GM18867 (cell line): ENCODE results near the gene PODXL.

Source experiments
- ATAC-seq: cut with Tn5 transposase; IDR thresholded peaks from one replicate; pipeline ENCODE4 v1.9.1; 2021; ENCODE audit warnings: mild to moderate bottlenecking, moderate library complexity; ENCODE audit not compliant: unreplicated experiment

The PODXL gene

GRCh38 chr7:131568510-131568909 is 12.1 kb upstream of the PODXL start:
- no peak for ATAC-seq

GRCh38 chr7:131564640-131565039 is 8.2 kb upstream of the PODXL start:
- no peak for ATAC-seq

DNA sequence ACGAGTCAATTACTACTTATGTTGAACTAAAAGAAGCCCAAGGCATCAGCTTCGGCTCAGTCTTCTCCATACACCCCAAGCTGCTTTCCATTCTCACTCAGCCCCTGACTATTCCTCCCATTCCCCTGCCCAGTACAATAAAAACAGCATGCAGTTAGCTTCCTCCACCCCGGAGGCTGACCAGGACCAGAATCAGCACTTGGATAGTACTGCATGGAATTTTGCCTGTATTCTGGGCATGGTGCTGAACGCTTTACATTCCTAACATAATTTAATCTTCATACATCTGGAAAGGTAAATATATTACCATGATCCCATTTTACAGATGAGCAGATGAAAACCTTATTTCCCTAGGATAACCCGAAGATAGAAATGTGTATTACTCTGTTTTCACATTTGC is 7.5 kb upstream of the PODXL start:
- ATAC-seq = no peak

DNA sequence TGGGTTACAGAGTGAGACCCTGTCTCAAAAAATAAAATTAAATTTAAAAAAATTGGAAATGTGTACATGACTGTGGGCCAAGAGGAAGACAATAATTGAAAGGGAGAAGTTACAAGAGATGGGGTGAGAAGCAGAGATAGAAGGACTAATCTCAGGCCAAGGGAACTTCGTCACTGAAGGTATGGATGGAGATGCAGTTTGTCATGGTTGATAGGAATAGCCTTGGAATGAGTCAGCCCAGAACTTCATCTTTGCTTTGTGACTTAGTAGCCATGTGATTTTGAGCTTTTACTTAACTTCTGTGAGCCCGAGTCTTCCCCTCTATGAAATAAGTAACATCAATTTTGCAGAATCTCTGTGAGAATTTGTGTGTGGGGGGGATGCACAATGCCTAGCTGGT is 6.5 kb upstream of the PODXL start:
- ATAC-seq = no peak

DNA sequence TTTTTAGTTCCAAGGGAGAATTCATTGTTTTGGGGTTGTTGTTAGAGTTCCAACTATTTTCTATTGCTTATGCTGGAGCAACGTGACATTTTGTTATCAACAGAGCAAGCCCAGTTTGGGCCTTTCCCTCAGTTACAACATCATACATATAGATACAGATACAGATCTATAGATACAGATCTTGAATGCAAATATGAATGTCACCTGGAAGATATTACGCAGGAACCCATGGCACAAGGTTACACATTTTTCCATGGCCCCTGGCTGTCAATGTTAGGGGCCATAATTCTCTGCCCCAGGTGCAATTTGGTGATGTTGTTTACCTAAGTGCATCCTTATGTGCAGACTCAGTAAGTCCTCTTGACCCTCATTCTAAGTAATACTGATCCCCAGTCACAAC is 3.6 kb upstream of the PODXL start:
- no peak for ATAC-seq

GRCh38 chr7:131557652-131558385 is 1.4 kb upstream of the PODXL start:
- ATAC-seq = no peak

- no peak for ATAC-seq
Observed at GRCh38 chr7:131556909-131557651, 652 bp upstream of the PODXL start.

DNA sequence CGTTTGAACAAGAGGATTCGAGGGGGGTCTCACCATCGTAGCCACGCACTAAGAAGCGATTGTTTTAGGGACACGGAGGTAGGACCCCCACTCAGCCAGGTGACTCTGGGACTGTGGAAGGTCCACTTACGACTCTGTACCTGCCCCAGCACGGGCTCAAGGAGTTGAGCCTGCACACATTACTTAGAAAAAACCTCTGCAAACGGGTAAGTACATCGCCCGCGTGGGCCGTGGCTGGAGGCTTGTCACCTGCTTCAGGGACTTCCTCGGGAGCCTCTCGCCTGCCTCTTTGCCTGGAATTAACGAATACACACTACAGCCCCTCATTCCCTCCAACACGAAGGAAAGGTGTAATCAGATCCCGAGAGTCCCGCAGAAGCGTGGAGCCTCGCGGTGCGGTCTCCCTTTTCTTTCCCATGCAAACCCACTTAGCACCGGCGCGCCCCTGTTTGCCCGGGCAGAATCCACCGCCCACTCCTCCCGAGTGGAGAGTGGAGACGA is 826 bp downstream of the PODXL start:
- no peak for ATAC-seq

DNA sequence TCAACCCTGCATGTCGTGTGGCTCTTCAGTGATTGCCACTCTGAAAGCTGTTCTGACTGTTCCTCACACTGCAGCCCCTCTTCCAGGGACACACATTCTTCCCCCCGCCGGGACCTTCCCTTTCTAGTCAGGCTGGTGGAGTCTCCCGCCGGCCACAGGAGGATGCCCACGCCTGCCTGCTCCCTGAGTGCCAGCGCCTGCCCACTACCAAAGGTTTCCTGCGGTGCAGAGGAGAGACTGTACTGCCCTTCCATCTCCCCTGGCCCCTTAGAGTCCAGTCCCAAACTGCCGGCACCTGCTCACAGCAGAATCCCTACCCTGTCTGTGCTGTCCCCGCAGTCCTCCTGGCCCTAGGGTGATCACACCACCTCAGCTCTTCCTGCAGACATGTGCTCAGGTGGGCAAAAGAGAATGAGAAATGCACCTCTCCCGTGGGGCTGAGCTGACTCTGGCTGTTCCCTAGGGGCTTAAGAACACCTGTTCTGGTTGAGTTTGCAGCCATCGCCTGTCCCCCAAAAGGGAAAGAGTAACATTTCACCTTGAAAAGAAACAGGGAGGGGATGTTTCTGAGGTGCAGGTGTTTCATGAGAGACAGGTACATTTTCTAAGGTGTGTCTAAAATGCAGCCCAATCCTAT is 1.4 kb downstream of the PODXL start:
- ATAC-seq = no peak

GRCh38 chr7:131553931-131554330 is 2.5 kb downstream of the PODXL start:
- ATAC-seq = no peak

- ATAC-seq = no peak
Observed at GRCh38 chr7:131552053-131552452, 4.4 kb downstream of the PODXL start.

GRCh38 chr7:131550846-131551245 is 5.6 kb downstream of the PODXL start:
- ATAC-seq = no peak

DNA sequence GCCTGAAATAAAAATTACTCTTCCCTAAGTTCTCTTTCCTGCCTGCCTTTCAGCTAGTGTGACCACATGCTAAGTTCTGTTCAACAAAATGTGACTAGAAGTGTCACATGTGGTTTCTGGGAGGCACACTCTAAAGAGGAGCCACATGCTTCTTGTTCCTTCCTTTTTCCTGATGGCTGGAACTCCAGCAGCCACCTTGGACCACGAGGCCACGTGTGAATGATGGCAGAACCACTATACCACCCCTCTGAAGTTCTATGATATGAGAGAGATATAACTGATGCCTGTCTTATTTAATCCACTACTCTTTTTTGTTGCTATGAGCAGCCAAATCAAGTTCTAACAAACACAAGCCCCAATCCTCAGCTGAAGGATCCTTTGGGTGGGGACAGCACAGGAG is 8.1 kb downstream of the PODXL start:
- ATAC-seq = no peak

- ATAC-seq = no peak
Observed at GRCh38 chr7:131547589-131547988, 8.8 kb downstream of the PODXL start.

- no peak for ATAC-seq
Observed at GRCh38 chr7:131546583-131547141, 9.8 kb downstream of the PODXL start.

- ATAC-seq = no peak
Observed at GRCh38 chr7:131546126-131546525, 10.3 kb downstream of the PODXL start.

- ATAC-seq = no peak
Observed at GRCh38 chr7:131544449-131545301, 11.8 kb downstream of the PODXL start.

DNA sequence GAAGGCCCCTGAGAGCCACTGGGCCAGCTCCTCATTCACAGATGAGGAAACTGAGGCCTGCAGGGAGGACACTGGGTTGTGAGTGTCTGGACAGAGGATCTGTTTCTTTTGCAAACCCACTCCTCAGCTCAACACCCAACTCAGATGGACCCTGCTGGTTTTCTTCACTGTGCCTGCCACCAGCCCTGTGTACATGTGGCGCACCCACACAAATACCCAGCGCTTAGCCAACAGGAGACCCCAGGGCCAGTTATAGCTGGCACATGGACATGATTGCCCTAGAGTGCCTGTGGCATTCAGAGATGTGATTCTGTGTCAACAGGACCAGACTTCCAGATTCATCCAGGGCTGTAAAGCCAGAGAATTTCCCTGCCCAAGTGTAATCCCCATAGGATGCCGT is 12.4 kb downstream of the PODXL start:
- no peak for ATAC-seq

DNA sequence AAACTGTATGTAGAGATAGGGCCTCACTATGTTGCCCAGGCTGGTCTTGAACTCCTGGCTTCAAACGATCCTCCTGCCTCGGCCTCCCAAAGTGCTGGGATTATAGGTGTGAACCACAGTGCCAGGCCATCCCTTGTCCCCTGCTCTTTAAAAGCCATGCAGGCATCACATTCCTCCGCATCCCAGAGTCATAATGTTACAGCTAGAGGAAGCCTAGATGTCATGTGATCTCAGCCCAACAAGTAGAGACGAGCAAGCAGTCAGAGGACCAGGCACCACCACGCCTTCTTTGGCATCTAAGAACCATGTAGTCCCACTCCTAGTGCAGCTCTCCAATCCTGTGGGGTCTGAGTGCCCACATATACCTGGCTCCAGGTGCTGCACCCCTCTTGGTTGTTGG is 13.1 kb downstream of the PODXL start:
- no peak for ATAC-seq

- ATAC-seq = no peak
Observed at GRCh38 chr7:131540491-131541162, 15.8 kb downstream of the PODXL start.
